Neural progenitor cell (in vitro differentiated cells): Measurements from ENCODE around the gene MYORG.

Source experiments
- EZH2 ChIP-seq: fragments of 200-600 bp; sonication (generic); IDR thresholded peaks from 2 replicates; pipeline ENCODE4 v1.6.1; 2017; ENCODE audit warnings: antibody characterized with exemption, mild to moderate bottlenecking, moderate library complexity
- EZH2phosphoT487 ChIP-seq: fragments of 200-600 bp; sonication (generic); IDR thresholded peaks from 2 replicates; pipeline ENCODE4 v1.6.1; 2017; ENCODE audit warnings: antibody characterized with exemption
- TF ChIP-seq, protein P1 (sequence below): fragments of 200-600 bp; sonication (generic); IDR thresholded peaks from 2 replicates; pipeline ENCODE4 v1.5.1; 2017; ENCODE audit warnings: antibody characterized with exemption, mild to moderate bottlenecking

DNA sequence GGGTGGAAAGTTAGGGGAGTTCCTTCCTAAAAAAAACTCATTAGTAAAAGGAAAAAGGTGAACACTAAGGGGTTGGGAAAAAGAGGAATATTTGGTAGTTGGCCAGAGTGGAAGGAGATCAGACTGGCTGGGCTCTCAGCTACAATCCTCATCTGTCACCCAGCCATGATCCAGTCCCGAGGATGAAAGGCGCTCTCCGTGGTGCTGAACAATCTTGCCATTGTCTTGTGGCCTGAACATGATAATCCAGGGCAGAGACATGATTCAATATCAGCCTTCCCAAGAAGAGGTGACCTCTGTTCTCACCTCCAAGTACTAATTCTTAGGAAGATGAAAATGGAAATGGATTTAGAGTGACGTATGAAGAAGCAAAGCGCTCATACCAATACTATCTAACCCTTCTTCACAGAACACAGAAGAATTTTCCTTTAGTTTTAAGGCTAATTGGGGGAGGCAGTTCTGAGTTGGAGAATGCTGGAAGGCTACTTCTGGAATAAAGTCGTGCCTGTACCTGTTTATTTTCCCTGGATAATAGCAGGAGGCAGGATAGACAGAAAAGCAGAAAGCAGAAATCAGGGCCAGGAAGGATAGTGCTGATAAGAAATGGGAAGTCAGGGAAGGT is 36.6 kb upstream of the MYORG start:
- TF ChIP-seq EZH2 = no peak
- TF ChIP-seq, protein P1, sequence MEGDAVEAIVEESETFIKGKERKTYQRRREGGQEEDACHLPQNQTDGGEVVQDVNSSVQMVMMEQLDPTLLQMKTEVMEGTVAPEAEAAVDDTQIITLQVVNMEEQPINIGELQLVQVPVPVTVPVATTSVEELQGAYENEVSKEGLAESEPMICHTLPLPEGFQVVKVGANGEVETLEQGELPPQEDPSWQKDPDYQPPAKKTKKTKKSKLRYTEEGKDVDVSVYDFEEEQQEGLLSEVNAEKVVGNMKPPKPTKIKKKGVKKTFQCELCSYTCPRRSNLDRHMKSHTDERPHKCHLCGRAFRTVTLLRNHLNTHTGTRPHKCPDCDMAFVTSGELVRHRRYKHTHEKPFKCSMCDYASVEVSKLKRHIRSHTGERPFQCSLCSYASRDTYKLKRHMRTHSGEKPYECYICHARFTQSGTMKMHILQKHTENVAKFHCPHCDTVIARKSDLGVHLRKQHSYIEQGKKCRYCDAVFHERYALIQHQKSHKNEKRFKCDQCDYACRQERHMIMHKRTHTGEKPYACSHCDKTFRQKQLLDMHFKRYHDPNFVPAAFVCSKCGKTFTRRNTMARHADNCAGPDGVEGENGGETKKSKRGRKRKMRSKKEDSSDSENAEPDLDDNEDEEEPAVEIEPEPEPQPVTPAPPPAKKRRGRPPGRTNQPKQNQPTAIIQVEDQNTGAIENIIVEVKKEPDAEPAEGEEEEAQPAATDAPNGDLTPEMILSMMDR = no peak
- TF ChIP-seq EZH2phosphoT487 = no peak
